ENCODE results near the gene STK17A. TPM values are rescaled to one million over a fixed set of nuclear protein-coding genes. Genes with fewer than 3 reads are reported as not detected.

Gene STK17A
- total RNA-seq, 1 donor from 2014 or later, result 28.6 TPM

- Mint-ChIP-seq H3K4me1 (ENCODE audit: unreplicated experiment) (peaks cover 4% of the 10 kb centered on the region), H3K36me3 (ENCODE audit: low read depth, unreplicated experiment) (no peaks in the 10 kb centered on the region), H3K27me3 (ENCODE audit: unreplicated experiment) (peaks cover 2% of the 10 kb centered on the region), H3K4me3 (ENCODE audit: unreplicated experiment) (no peak overlapping the region), H3K9me3 (ENCODE audit: unreplicated experiment) (no peaks in the 10 kb centered on the region), H3K27ac (ENCODE audit: unreplicated experiment) (no peak overlapping the region)
- DNase-seq (ENCODE audit: low spot score), result no peak
- TF ChIP-seq CTCF (IDR thresholded peaks at IDR 0.05; ENCODE audit: unreplicated experiment), result no peak
Measured at GRCh38 chr7:43546231-43546630, 36.7 kb upstream of the STK17A start.

- Mint-ChIP-seq H3K4me1 (ENCODE audit: unreplicated experiment) (peaks cover 30% of the 10 kb centered on the region), H3K27me3 (ENCODE audit: unreplicated experiment) (peaks cover 2% of the 10 kb centered on the region), H3K27ac (ENCODE audit: unreplicated experiment) (no peak overlapping the region), H3K9me3 (ENCODE audit: unreplicated experiment) (no peaks in the 10 kb centered on the region), H3K36me3 (ENCODE audit: low read depth, unreplicated experiment) (no peaks in the 10 kb centered on the region), H3K4me3 (ENCODE audit: unreplicated experiment) (no peak overlapping the region)
- no peak for DNase-seq (ENCODE audit: low spot score)
- TF ChIP-seq CTCF (IDR thresholded peaks at IDR 0.05; ENCODE audit: unreplicated experiment), result no peak
Measured at GRCh38 chr7:43550427-43550826, 32.5 kb upstream of the STK17A start.

- H3K36me3 Mint-ChIP-seq (ENCODE audit: low read depth, unreplicated experiment), result no peaks in the 10 kb centered on the region
- no peaks in the 10 kb centered on the region for H3K9me3 Mint-ChIP-seq (ENCODE audit: unreplicated experiment)
- no peak for TF ChIP-seq CTCF (IDR thresholded peaks at IDR 0.05; ENCODE audit: unreplicated experiment)
- no peak overlapping the region for H3K27ac Mint-ChIP-seq (ENCODE audit: unreplicated experiment)
- peaks cover 30% of the 10 kb centered on the region for H3K4me1 Mint-ChIP-seq (ENCODE audit: unreplicated experiment)
- H3K27me3 Mint-ChIP-seq (ENCODE audit: unreplicated experiment), result peaks cover under 1% of the 10 kb centered on the region
- no peak for DNase-seq (ENCODE audit: low spot score)
- H3K4me3 Mint-ChIP-seq (ENCODE audit: unreplicated experiment), result no peak overlapping the region
Measured at GRCh38 chr7:43552122-43552521, 30.8 kb upstream of the STK17A start.

- H3K9me3 Mint-ChIP-seq (ENCODE audit: unreplicated experiment), result no peaks in the 10 kb centered on the region
Measured at GRCh38 chr7:43553999-43554398, 28.9 kb upstream of the STK17A start.

GRCh38 chr7:43554423-43554822 lies 28.5 kb upstream of the STK17A start:
- H3K4me1 Mint-ChIP-seq (ENCODE audit: unreplicated experiment), result peaks cover 30% of the 10 kb centered on the region
- no peak for DNase-seq (ENCODE audit: low spot score)
- peak overlapping the region; percentile 69 for H3K27ac Mint-ChIP-seq (ENCODE audit: unreplicated experiment)
- no peaks in the 10 kb centered on the region for H3K27me3 Mint-ChIP-seq (ENCODE audit: unreplicated experiment)
- TF ChIP-seq CTCF (IDR thresholded peaks at IDR 0.05; ENCODE audit: unreplicated experiment), result no peak
- no peaks in the 10 kb centered on the region for H3K9me3 Mint-ChIP-seq (ENCODE audit: unreplicated experiment)
- no peaks in the 10 kb centered on the region for H3K36me3 Mint-ChIP-seq (ENCODE audit: low read depth, unreplicated experiment)
- H3K4me3 Mint-ChIP-seq (ENCODE audit: unreplicated experiment), result no peak overlapping the region

More at GRCh38 chr7:43553999-43554398, 28.9 kb upstream of the STK17A start:
- H3K4me1 Mint-ChIP-seq (ENCODE audit: unreplicated experiment), result peaks cover 30% of the 10 kb centered on the region
- TF ChIP-seq CTCF (IDR thresholded peaks at IDR 0.05; ENCODE audit: unreplicated experiment), result no peak
- no peak for DNase-seq (ENCODE audit: low spot score)
- no peaks in the 10 kb centered on the region for H3K36me3 Mint-ChIP-seq (ENCODE audit: low read depth, unreplicated experiment)
- H3K27me3 Mint-ChIP-seq (ENCODE audit: unreplicated experiment), result no peaks in the 10 kb centered on the region
- H3K27ac Mint-ChIP-seq (ENCODE audit: unreplicated experiment), result peak overlapping the region; percentile 69
- no peak overlapping the region for H3K4me3 Mint-ChIP-seq (ENCODE audit: unreplicated experiment)

All from endothelial cell (in vitro differentiated cells).